HepG2 (cell line): Measurements from ENCODE around the gene MLLT11. TPM values are rescaled to one million over a fixed set of nuclear protein-coding genes. Genes with fewer than 3 reads are reported as not detected.

Experiments
- EP300 ChIP-seq, 3 experiments: sonication (generic) in 1 of 3; formaldehyde crosslinking in 1 of 3; IDR thresholded peaks; 2 replicates each; pipeline versions ENCODE4 v1.5.1 to v1.6.1; 2011 to 2020; ENCODE audit warnings: low read depth in 2 of 3, low read length in 2 of 3, borderline replicate concordance in 1 of 3, improper control_type of control experiment in 1 of 3, mild to moderate bottlenecking in 1 of 3, missing genetic modification reagents in 1 of 3, moderate library complexity in 1 of 3
- ETV5 ChIP-seq: IDR thresholded peaks from 2 replicates; pipeline ENCODE4 v1.6.1; 2018; ENCODE audit warnings: missing biosample characterization, missing genetic modification reagents, inconsistent platforms, borderline replicate concordance
- FOXJ3 ChIP-seq: sonication (generic); formaldehyde crosslinking; IDR thresholded peaks from 2 replicates; pipeline ENCODE4 v1.4.0; 2020; ENCODE audit warnings: missing genetic modification reagents, mild to moderate bottlenecking, borderline replicate concordance
- HOXA5 ChIP-seq: sonication (generic); formaldehyde crosslinking; IDR thresholded peaks from 2 replicates; pipeline ENCODE4 v1.4.0; 2020; ENCODE audit warnings: missing genetic modification reagents
- KAT8 ChIP-seq: IDR thresholded peaks from 2 replicates; pipeline ENCODE4 v1.6.1; 2016; ENCODE audit warnings: missing genetic modification reagents, missing compliant biosample characterization
- MED1 ChIP-seq: sonication (generic); formaldehyde crosslinking; IDR thresholded peaks from 2 replicates; pipeline ENCODE4 v1.4.0; 2020; ENCODE audit warnings: missing genetic modification reagents
- SMARCE1 ChIP-seq: fragments of 450-650 bp; IDR thresholded peaks from 2 replicates; pipeline ENCODE4 v1.6.1; 2017; ENCODE audit warnings: borderline replicate concordance
- ZNF263 ChIP-seq: sonication (generic); formaldehyde crosslinking; IDR thresholded peaks from 2 replicates; pipeline ENCODE4 v1.4.0; 2020; ENCODE audit warnings: missing genetic modification reagents
- ZNF343 ChIP-seq: sonication (generic); formaldehyde crosslinking; IDR thresholded peaks from 2 replicates; pipeline ENCODE4 v1.4.0; 2020; ENCODE audit warnings: mild to moderate bottlenecking, missing genetic modification reagents
- ZNF350 ChIP-seq: sonication (generic); formaldehyde crosslinking; IDR thresholded peaks from 2 replicates; pipeline ENCODE4 v1.4.0; 2020; ENCODE audit warnings: mild to moderate bottlenecking, low read depth, missing genetic modification reagents, borderline replicate concordance
- ZNF430 ChIP-seq: sonication (generic); formaldehyde crosslinking; IDR thresholded peaks from 2 replicates; pipeline ENCODE4 v1.9.0; 2021; ENCODE audit warnings: mild to moderate bottlenecking, missing genetic modification reagents
- ZNF747 ChIP-seq: sonication (generic); formaldehyde crosslinking; IDR thresholded peaks from 2 replicates; pipeline ENCODE4 v1.8.1; 2023; ENCODE audit warnings: missing genetic modification reagents, mild to moderate bottlenecking, borderline replicate concordance
- ZNF891 ChIP-seq: sonication (generic); formaldehyde crosslinking; IDR thresholded peaks from 2 replicates; pipeline ENCODE4 v1.5.0; 2020; ENCODE audit warnings: mild to moderate bottlenecking, missing genetic modification reagents
- polyA plus RNA-seq, 8 experiments: library from polyadenylated mRNA; depleted of rRNA in 3 of 8; stranded (reverse) in 7 of 8; unstranded in 1 of 8; fragments of >200 nt; fragmentation: Illumina TruSeq in 4 of 8; extraction: Trizol in 4 of 8; gene quantifications; 2 replicates each; pipeline versions ENCODE4 v1.2.1 to v1.2.3, GENCODE V29; 2011 to 2016; ENCODE audit warnings: low read depth in 4 of 8, missing spikeins in 1 of 8, mixed read lengths in 1 of 8; ENCODE audit not compliant: insufficient read depth in 1 of 8
- total RNA-seq, 5 experiments: library from RNA; depleted of rRNA; stranded (reverse); fragments of >200 nt; fragmentation: Illumina TruSeq; extraction: Trizol; gene quantifications; 2 replicates each; pipeline ENCODE4 v1.2.3, GENCODE V29; 2016; ENCODE audit warnings: low read depth in 1 of 5
- TF ChIP-seq, protein P1 (sequence below): fragments of 450-650 bp; IDR thresholded peaks from 2 replicates; pipeline ENCODE4 v1.6.1; 2017
- TF ChIP-seq, protein P2 (sequence below): IDR thresholded peaks from 2 replicates; pipeline ENCODE4 v1.6.1; 2016; ENCODE audit warnings: low read depth
- TF ChIP-seq, protein P3 (sequence below): sonication (generic); formaldehyde crosslinking; IDR thresholded peaks from 2 replicates; pipeline ENCODE4 v1.5.0; 2020; ENCODE audit warnings: missing genetic modification reagents, mild to moderate bottlenecking, borderline replicate concordance
- TF ChIP-seq, protein P4 (sequence below): fragments of 450-650 bp; IDR thresholded peaks from 2 replicates; pipeline ENCODE4 v1.6.1; 2016
- TF ChIP-seq, protein P5 (sequence below): sonication (generic); formaldehyde crosslinking; IDR thresholded peaks from 2 replicates; pipeline ENCODE4 v1.4.0; 2020; ENCODE audit warnings: missing genetic modification reagents, borderline replicate concordance
- TF ChIP-seq, protein P6 (sequence below): sonication (generic); formaldehyde crosslinking; IDR thresholded peaks from 2 replicates; pipeline ENCODE4 v1.4.0; 2020; ENCODE audit warnings: missing genetic modification reagents

Gene MLLT11
- total and polyA plus RNA-seq, 2 of the 13 experiments (the other 11 are each of a cell fraction or from before 2014, with no cell fraction given) = 0.21 to 0.22 TPM

DNA sequence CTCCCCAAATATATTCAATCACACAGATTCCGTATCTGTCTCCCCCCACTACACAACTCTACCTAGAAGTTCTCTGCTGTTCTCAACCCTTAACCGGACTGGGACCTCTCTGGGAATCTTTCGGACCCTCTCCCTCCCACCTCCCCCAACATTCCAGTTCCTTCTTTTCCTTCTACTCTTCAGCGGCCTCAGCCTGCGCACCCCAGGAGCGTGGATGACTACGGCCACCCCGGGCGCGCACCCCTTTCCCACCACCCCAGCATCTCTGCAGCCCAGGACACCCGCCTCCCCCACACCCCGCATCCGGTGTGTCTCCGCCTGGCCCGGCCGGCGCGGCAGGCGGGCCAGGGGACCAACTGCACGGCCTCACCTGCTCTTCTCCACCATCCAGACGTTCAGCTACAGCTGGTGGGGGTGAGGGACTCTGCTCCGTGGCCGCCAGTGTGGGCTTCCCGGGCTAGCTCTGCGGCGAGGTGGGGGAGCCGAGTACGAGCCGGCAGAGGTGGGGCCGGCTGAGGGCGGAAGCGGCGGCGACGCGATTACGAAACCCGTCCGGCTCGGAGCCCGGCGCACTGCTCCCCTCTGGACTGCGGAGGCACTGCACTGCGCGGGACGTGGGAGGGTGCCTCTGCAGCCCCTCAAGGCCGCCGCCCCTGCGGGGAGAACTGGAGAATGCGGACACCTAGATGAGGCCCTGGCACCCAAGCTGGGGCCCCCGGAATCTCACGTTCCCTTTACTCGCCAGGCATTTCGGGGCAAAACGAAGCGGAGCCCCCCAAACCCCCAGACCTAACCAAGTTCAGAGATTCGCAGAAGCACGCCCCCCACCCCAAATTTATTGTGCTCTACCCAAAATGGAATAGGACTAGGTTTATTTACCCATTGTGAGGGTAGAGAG is 839 bp upstream of the MLLT11 start, which contains the start of gene CDC42SE1 (continued):
- TF ChIP-seq KAT8 (CRISPR knock-in tag) = peak; percentile 83
- no peak for TF ChIP-seq EP300 (IDR thresholded peaks at IDR 0.05; ENCODE audit: low read depth in 2 of 2, low read length in 2 of 2)
- TF ChIP-seq EP300 (CRISPR knock-in tag; IDR thresholded peaks at IDR 0.05; ENCODE audit: borderline replicate concordance) = peak; percentile 73
- TF ChIP-seq ZNF350 (CRISPR knock-in tag) = peak; percentile 82
- TF ChIP-seq ZNF263 (CRISPR knock-in tag) = no peak
- TF ChIP-seq ETV5 = peak; percentile 100
- no peak; the same call in 1 of the 2 replicates for TF ChIP-seq ZNF430
- TF ChIP-seq MED1 (CRISPR knock-in tag) = peak; percentile 73
- no peak for TF ChIP-seq FOXJ3
- 0 out of 2 replicates have a peak, but pooled peaks have one; percentile 55 for TF ChIP-seq ZNF343
- no peak for TF ChIP-seq ZNF891
- no peak for TF ChIP-seq SMARCE1
- TF ChIP-seq, protein P1, sequence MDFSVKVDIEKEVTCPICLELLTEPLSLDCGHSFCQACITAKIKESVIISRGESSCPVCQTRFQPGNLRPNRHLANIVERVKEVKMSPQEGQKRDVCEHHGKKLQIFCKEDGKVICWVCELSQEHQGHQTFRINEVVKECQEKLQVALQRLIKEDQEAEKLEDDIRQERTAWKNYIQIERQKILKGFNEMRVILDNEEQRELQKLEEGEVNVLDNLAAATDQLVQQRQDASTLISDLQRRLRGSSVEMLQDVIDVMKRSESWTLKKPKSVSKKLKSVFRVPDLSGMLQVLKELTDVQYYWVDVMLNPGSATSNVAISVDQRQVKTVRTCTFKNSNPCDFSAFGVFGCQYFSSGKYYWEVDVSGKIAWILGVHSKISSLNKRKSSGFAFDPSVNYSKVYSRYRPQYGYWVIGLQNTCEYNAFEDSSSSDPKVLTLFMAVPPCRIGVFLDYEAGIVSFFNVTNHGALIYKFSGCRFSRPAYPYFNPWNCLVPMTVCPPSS = no peak
- TF ChIP-seq, protein P2, sequence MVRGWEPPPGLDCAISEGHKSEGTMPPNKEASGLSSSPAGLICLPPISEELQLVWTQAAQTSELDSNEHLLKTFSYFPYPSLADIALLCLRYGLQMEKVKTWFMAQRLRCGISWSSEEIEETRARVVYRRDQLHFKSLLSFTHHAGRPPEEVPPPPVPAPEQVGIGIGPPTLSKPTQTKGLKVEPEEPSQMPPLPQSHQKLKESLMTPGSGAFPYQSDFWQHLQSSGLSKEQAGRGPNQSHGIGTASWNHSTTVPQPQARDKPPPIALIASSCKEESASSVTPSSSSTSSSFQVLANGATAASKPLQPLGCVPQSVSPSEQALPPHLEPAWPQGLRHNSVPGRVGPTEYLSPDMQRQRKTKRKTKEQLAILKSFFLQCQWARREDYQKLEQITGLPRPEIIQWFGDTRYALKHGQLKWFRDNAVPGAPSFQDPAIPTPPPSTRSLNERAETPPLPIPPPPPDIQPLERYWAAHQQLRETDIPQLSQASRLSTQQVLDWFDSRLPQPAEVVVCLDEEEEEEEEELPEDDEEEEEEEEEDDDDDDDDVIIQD (CRISPR knock-in tag) = no peak
- 0 out of 2 replicates have a peak, but pooled peaks have one; percentile 18 for TF ChIP-seq HOXA5
- TF ChIP-seq, protein P3, sequence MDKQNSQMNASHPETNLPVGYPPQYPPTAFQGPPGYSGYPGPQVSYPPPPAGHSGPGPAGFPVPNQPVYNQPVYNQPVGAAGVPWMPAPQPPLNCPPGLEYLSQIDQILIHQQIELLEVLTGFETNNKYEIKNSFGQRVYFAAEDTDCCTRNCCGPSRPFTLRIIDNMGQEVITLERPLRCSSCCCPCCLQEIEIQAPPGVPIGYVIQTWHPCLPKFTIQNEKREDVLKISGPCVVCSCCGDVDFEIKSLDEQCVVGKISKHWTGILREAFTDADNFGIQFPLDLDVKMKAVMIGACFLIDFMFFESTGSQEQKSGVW (CRISPR knock-in tag) = no peak
- TF ChIP-seq, protein P4, sequence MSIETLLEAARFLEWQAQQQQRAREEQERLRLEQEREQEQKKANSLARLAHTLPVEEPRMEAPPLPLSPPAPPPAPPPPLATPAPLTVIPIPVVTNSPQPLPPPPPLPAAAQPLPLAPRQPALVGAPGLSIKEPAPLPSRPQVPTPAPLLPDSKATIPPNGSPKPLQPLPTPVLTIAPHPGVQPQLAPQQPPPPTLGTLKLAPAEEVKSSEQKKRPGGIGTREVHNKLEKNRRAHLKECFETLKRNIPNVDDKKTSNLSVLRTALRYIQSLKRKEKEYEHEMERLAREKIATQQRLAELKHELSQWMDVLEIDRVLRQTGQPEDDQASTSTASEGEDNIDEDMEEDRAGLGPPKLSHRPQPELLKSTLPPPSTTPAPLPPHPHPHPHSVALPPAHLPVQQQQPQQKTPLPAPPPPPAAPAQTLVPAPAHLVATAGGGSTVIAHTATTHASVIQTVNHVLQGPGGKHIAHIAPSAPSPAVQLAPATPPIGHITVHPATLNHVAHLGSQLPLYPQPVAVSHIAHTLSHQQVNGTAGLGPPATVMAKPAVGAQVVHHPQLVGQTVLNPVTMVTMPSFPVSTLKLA = no peak
- TF ChIP-seq, protein P5, sequence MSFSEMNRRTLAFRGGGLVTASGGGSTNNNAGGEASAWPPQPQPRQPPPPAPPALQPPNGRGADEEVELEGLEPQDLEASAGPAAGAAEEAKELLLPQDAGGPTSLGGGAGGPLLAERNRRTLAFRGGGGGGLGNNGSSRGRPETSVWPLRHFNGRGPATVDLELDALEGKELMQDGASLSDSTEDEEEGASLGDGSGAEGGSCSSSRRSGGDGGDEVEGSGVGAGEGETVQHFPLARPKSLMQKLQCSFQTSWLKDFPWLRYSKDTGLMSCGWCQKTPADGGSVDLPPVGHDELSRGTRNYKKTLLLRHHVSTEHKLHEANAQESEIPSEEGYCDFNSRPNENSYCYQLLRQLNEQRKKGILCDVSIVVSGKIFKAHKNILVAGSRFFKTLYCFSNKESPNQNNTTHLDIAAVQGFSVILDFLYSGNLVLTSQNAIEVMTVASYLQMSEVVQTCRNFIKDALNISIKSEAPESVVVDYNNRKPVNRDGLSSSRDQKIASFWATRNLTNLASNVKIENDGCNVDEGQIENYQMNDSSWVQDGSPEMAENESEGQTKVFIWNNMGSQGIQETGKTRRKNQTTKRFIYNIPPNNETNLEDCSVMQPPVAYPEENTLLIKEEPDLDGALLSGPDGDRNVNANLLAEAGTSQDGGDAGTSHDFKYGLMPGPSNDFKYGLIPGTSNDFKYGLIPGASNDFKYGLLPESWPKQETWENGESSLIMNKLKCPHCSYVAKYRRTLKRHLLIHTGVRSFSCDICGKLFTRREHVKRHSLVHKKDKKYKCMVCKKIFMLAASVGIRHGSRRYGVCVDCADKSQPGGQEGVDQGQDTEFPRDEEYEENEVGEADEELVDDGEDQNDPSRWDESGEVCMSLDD (CRISPR knock-in tag) = no peak
- TF ChIP-seq ZNF747 (CRISPR knock-in tag) = peak; percentile 85; the same call in 1 of the 2 replicates
- TF ChIP-seq, protein P6, sequence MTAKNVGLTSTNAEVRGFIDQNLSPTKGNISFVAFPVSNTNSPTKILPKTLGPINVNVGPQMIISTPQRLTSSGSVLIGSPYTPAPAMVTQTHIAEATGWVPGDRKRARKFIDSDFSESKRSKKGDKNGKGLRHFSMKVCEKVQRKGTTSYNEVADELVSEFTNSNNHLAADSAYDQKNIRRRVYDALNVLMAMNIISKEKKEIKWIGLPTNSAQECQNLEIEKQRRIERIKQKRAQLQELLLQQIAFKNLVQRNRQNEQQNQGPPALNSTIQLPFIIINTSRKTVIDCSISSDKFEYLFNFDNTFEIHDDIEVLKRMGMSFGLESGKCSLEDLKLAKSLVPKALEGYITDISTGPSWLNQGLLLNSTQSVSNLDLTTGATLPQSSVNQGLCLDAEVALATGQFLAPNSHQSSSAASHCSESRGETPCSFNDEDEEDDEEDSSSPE (CRISPR knock-in tag) = peak; percentile 51; the same call in 1 of the 2 replicates
